GM23248 (cell line): ENCODE measurements around the gene SMC6.

Experiments used
- EZH2 ChIP-seq: fragments of 200-600 bp; sonication (generic); IDR thresholded peaks from 2 replicates; pipeline ENCODE4 v1.6.1; 2018; ENCODE audit warnings: antibody characterized with exemption, mild to moderate bottlenecking; ENCODE audit not compliant: insufficient read depth, poor library complexity, severe bottlenecking
- EZH2phosphoT487 ChIP-seq: fragments of 200-600 bp; sonication (generic); IDR thresholded peaks from 2 replicates; pipeline ENCODE4 v1.6.1; 2018; ENCODE audit warnings: antibody characterized with exemption, moderate library complexity, mild to moderate bottlenecking, low read depth; ENCODE audit not compliant: insufficient read depth

DNA sequence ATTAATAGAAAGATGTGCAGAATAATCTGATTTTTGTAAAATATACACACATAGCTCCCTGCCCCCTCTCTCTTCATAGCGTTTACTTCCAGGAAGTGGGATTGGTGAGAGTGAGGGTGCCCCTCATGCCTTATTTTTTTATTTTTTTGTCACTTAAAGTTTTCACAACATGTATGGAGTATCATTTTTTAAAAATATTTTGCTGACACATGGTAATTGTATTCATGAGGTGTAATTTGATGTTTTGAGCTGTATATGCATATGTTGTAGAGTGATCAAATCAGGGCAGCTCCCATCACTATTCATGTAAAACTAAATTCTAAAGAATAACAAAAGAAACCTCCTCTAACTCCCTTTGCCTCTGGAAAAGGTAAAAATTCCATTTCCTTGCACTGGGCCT lies 138.5 kb downstream of the SMC6 start:
- TF ChIP-seq EZH2 (no peak), EZH2phosphoT487 (no peak)
